Bronchial epithelial cell (primary cell): ENCODE results near the gene ELAPOR1. TPM values are rescaled to one million over a fixed set of nuclear protein-coding genes. Genes with fewer than 3 reads are reported as not detected.

Experiments
- DNase-seq: peaks from one replicate; pipeline ENCODE4 v3.0.0-alpha.2; 2010; ENCODE audit warnings: low read depth
- FAIRE-seq: peaks from 2 replicates; lab custom pipeline; 2011; peaks lifted over from hg19 to GRCh38; lab: Jason Lieb, UNC
- H3K27me3 ChIP-seq: 2 replicates; pipeline ENCODE4 v1.5.1; 2011; ENCODE audit warnings: low read length; ENCODE audit not compliant: control insufficient read depth, insufficient read depth
- H3K36me3 ChIP-seq: 2 replicates; pipeline ENCODE4 v1.5.1; 2011; ENCODE audit warnings: low read length; ENCODE audit not compliant: control insufficient read depth, insufficient read depth
- H3K4me3 ChIP-seq: 2 replicates; pipeline ENCODE4 v1.5.1; 2011; ENCODE audit warnings: mild to moderate bottlenecking, low read depth, low read length, control low read depth
- total RNA-seq: library from RNA; depleted of rRNA; stranded (reverse); fragments of >200 nt; gene quantifications from 2 replicates; pipeline ENCODE4 v1.2.1, GENCODE V29; 2014
- TF ChIP-seq, protein P1 (sequence below): IDR thresholded peaks from 2 replicates; pipeline ENCODE4 v1.5.1; 2011; ENCODE audit warnings: mild to moderate bottlenecking, moderate library complexity, low read length, control low read depth, inconsistent platforms; ENCODE audit not compliant: insufficient read depth, severe bottlenecking

The ELAPOR1 gene
- total RNA-seq, 1 donor from 2014 or later, result not detected

DNA sequence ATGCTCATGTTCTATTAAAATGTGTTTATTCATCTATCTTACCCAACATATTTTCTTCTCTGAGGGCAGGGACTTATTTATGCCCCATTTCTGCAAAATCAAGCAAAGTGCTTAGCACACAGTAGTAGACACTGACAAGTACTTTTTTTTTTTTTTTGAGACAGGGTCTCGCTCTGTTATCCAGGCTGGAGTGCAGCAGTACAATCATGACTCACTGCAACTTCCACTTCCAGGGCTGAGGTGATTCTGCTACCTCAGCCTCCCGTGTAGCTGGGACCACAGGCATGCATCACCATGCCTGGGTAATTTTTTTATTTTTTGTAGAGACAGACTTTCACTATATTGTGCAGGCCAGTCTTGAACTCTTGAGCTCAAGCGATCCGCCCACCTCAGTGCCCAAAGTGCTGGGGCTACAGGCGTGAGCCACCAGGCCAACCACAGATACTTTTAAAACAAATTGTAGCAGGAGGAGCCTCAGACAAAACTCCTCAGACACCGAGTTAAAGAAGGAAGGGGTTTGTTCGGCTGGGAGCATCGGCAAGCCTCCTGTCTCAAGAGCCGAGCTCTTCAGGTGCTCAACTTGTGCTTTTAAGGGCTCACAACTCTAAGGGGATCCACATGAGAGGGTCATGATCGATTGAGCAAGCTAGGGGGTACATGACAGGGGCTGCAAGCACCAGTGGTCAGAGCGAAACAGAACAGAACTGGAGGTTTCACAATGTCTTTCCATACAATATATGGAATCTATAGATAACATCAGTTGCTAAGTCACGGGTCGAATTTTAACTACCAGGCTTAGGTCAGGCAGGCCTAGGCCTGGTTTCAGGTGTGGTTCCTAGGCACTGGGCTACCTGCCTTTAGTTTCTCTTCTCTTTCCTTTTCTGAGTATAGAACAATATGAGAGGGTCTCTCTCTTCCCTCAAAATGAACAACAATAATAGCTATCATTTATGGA, 29.1 kb upstream of the ELAPOR1 start:
- TF ChIP-seq, protein P1, sequence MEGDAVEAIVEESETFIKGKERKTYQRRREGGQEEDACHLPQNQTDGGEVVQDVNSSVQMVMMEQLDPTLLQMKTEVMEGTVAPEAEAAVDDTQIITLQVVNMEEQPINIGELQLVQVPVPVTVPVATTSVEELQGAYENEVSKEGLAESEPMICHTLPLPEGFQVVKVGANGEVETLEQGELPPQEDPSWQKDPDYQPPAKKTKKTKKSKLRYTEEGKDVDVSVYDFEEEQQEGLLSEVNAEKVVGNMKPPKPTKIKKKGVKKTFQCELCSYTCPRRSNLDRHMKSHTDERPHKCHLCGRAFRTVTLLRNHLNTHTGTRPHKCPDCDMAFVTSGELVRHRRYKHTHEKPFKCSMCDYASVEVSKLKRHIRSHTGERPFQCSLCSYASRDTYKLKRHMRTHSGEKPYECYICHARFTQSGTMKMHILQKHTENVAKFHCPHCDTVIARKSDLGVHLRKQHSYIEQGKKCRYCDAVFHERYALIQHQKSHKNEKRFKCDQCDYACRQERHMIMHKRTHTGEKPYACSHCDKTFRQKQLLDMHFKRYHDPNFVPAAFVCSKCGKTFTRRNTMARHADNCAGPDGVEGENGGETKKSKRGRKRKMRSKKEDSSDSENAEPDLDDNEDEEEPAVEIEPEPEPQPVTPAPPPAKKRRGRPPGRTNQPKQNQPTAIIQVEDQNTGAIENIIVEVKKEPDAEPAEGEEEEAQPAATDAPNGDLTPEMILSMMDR, result no peak
- H3K36me3 ChIP-seq, result no peaks in the 10 kb centered on the region
- H3K4me3 ChIP-seq, result no peak overlapping the region
- no peaks in the 10 kb centered on the region for H3K27me3 ChIP-seq
- peak; percentile 52 for DNase-seq
- FAIRE-seq, result no peak

GRCh38 chr1:109089242-109090015, 24.5 kb upstream of the ELAPOR1 start:
- Histone ChIP-seq H3K27me3 (no peaks in the 10 kb centered on the region), H3K36me3 (no peaks in the 10 kb centered on the region), H3K4me3 (peak overlapping the region; percentile 87)
- TF ChIP-seq, protein P1, result peak; percentile 75
- FAIRE-seq (no peak), DNase-seq (peak; percentile 69)

DNA sequence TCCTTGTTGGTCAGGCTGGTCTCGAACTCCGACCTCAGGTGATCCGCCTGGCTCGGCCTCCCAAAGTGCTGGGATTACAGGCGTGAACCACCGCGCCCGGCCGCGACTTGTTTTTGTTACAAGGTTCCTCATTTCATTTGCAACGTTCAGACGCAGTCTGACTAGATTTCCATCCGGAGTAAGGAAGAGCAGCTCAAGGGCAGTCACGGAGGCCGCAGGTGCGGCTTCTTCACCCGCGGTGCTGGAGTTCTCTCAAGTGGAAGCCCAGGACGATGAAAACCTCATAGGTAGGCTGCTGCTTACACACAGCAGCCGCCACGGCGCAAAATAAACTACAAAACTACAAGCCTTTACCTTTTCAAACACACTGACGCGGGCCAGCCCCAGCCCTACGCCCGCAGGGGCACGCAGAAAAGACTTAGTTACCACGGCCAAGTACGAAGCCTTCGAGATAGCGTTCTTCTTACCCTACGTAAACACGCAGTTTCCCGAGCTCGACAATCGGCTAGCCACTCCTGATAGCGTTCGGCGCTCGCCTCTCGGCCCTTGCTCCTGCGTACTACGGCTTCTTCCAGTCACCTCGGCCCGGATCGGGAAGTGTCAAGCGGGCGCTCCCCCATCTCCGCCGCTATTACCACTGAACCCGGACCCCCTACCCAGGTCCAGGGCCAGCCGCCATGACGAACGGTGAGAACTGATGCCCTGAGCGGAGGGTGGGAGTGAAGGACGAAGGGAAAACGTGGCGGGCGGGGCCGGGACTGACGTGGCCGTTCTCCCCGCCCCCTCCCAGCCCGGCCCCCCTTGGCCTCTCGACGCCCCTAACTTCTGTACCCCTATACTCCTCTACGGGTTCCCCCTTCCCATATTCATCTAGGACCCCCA, 23.5 kb upstream of the ELAPOR1 start, which contains the start of gene TMEM167B:
Gene TMEM167B, plus strand, starts transcription at position 569 of the 882 bp plus-strand sequence. Its CDS starts 109 bp downstream, at position 678.
- FAIRE-seq (no peak), DNase-seq (peak; percentile 93)
- TF ChIP-seq, protein P1, result no peak
- peaks cover 1% of the 10 kb centered on the region for H3K36me3 ChIP-seq
- no peaks in the 10 kb centered on the region for H3K27me3 ChIP-seq
- H3K4me3 ChIP-seq, result peak within 1 kb of the TSS; percentile 87

DNA sequence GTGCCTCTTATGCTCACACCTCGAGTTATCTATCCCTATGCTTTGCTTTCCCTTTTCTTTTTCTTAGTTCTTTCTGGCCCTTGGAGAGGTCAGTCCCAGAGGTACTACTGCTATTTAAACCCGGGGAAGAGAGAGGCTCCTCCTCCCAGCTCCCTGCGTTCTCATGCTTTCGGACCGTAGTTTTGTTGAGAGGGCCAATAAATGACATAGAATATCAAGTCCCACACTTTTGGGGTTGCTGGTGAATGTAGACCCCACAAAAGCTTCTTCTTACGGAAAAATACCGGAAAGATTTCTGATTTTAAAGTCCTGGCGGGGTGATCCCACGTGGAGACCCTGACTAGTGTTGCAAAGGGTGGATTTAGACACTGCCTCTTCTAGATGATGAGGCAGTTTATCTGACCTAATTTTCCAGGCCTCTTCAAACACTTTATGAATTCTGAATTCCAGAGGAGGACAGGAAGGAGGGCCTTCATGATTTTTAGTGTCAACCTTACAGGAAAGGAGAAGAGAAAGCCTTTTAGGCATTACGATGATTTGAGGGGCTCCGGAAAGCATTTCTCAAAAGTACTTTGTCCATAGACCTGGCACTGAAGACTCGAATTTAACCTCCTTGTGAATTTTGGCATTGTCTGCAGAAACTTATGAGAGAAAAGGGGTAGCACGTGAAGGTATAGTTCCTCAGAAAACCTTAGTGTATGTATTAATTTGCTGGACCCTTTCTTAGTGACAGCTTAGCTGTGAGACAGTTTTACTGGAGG, 22.7 kb upstream of the ELAPOR1 start:
- peak overlapping the region; percentile 87 for H3K4me3 ChIP-seq
- TF ChIP-seq, protein P1, result no peak
- no peaks in the 10 kb centered on the region for H3K27me3 ChIP-seq
- FAIRE-seq (no peak), DNase-seq (peak; percentile 57)
- peaks cover 1% of the 10 kb centered on the region for H3K36me3 ChIP-seq

GRCh38 chr1:109091839-109092193, 22.1 kb upstream of the ELAPOR1 start:
- no peak for FAIRE-seq
- peaks cover 1% of the 10 kb centered on the region for H3K36me3 ChIP-seq
- H3K27me3 ChIP-seq, result no peaks in the 10 kb centered on the region
- TF ChIP-seq, protein P1, result no peak
- DNase-seq, result peak; percentile 82
- peak overlapping the region; percentile 87 for H3K4me3 ChIP-seq
